Endothelial cell of umbilical vein (primary cell): ENCODE measurements around the gene TMEM30B. TPM values are rescaled to one million over a fixed set of nuclear protein-coding genes. Genes with fewer than 3 reads are reported as not detected.
A peak's percentile ranks its signal among the peaks of the same experiment; 100 is the strongest.

ENCODE experiments used
- Bru-seq: library from RNA; stranded (reverse); fragments of 400-500 nt; gene quantifications from one replicate; lab custom pipeline; 2021; lab: Mats Ljungman, UMichigan
- BruChase-seq, 2 experiments: library from RNA; stranded (reverse); fragments of 400-500 nt; gene quantifications; one replicate each; lab custom pipeline; 2021; lab: Mats Ljungman, UMichigan
- BruUV-seq: library from RNA; stranded (reverse); fragments of 400-500 nt; replicated peaks from 2 replicates; lab custom pipeline; 2021; lab: Mats Ljungman, UMichigan
- CTCF ChIA-PET: fragments of 300-600, 350-600 bp; sonication (Branson Sonifier 250); formaldehyde crosslinking; loops from one replicate; lab custom pipeline; 2021; ENCODE audit warnings: antibody characterized with exemption, inconsistent platforms; lab: Charles Lee
- POLR2A ChIA-PET: fragments of 300-600, 350-600 bp; sonication (Branson Sonifier 250); formaldehyde crosslinking; loops from one replicate; lab custom pipeline; 2021; ENCODE audit warnings: antibody characterized with exemption, inconsistent platforms; lab: Charles Lee
- DNase-seq: peaks from one replicate; pipeline ENCODE4 v3.0.0-alpha.2; 2011; ENCODE audit warnings: low read depth, low spot score
- FAIRE-seq: peaks from 2 replicates; lab custom pipeline; 2011; peaks lifted over from hg19 to GRCh38; lab: Jason Lieb, UNC
- H2AFZ ChIP-seq: 2 replicates; pipeline ENCODE4 v1.6.0; 2012; ENCODE audit warnings: low read depth, low read length, control low read depth, inconsistent platforms
- H3K27ac ChIP-seq: 2 replicates; pipeline ENCODE4 v1.5.1; 2011; ENCODE audit warnings: low read depth, mild to moderate bottlenecking, control low read depth, low read length, moderate library complexity; ENCODE audit not compliant: insufficient read depth
- H3K27me3 ChIP-seq, 2 experiments: 2 replicates each; pipeline versions ENCODE4 v1.6.0 to v1.6.1; 2011; ENCODE audit warnings: low read length in 2 of 2, mixed read lengths in 1 of 2; ENCODE audit not compliant: control insufficient read depth in 2 of 2, insufficient read depth in 2 of 2
- H3K36me3 ChIP-seq, 2 experiments: 2 replicates in 1 of 2; 3 replicates in 1 of 2; pipeline ENCODE4 v1.5.1; 2011; ENCODE audit warnings: low read length in 2 of 2, mild to moderate bottlenecking in 1 of 2, moderate library complexity in 1 of 2; ENCODE audit not compliant: control insufficient read depth in 2 of 2, insufficient read depth in 2 of 2; ENCODE audit errors: extremely low read depth in 1 of 2
- H3K4me1 ChIP-seq: 3 replicates; pipeline ENCODE4 v1.5.1; 2011; ENCODE audit warnings: mild to moderate bottlenecking, low read length; ENCODE audit not compliant: control insufficient read depth, insufficient read depth; ENCODE audit errors: extremely low read depth
- H3K4me2 ChIP-seq: 2 replicates; pipeline ENCODE4 v1.6.1; 2011; ENCODE audit warnings: low read length, control low read depth, mixed read lengths; ENCODE audit not compliant: insufficient read depth
- H3K4me3 ChIP-seq, 3 experiments: fragments of 200-600 bp in 1 of 3; sonication (generic), shearing (Covaris generic) in 1 of 3; replicated peaks in 1 of 3; 2 replicates each; pipeline ENCODE4 v1.5.1; 2011 to 2016; ENCODE audit warnings: control low read depth in 3 of 3, low read length in 3 of 3, mild to moderate bottlenecking in 2 of 3, inconsistent platforms in 1 of 3, low read depth in 1 of 3, moderate library complexity in 1 of 3; ENCODE audit not compliant: insufficient read depth in 1 of 3
- H3K79me2 ChIP-seq: 2 replicates; pipeline ENCODE4 v1.6.0; 2012; ENCODE audit warnings: low read length, inconsistent platforms; ENCODE audit not compliant: control insufficient read depth, insufficient read depth
- H3K9ac ChIP-seq: replicated peaks from 2 replicates; pipeline ENCODE3; 2011; ENCODE audit warnings: low read length, control low read depth; ENCODE audit not compliant: insufficient read depth; ENCODE audit errors: extremely low read depth
- H3K9me1 ChIP-seq: replicated peaks from 3 replicates; pipeline ENCODE4 v1.6.0; 2011; ENCODE audit warnings: mild to moderate bottlenecking, low read length; ENCODE audit not compliant: control insufficient read depth, insufficient read depth; ENCODE audit errors: extremely low read depth
- H3K9me3 ChIP-seq: replicated peaks from 2 replicates; pipeline ENCODE4 v1.5.1; 2012; ENCODE audit warnings: low read length, inconsistent platforms; ENCODE audit not compliant: control insufficient read depth, insufficient read depth
- H4K20me1 ChIP-seq: replicated peaks from 2 replicates; pipeline ENCODE3; 2011; ENCODE audit warnings: mild to moderate bottlenecking, low read length; ENCODE audit not compliant: control insufficient read depth, insufficient read depth; ENCODE audit errors: extremely low read depth
- CTCF ChIP-seq, 2 donors: IDR thresholded peaks; 1 replicate in 1 of 2; 2 replicates in 1 of 2; pipeline ENCODE4 v1.5.1; 2011; ENCODE audit warnings: low read length in 2 of 2, mild to moderate bottlenecking in 2 of 2, moderate library complexity in 2 of 2, control low read depth in 1 of 2, inconsistent platforms in 1 of 2, low read depth in 1 of 2; ENCODE audit not compliant: insufficient read depth in 1 of 2; ENCODE audit errors: extremely low read depth in 1 of 2
- EZH2 ChIP-seq: IDR thresholded peaks from 2 replicates; pipeline ENCODE4 v1.6.1; 2012; ENCODE audit warnings: borderline replicate concordance, low read depth, mild to moderate bottlenecking, moderate library complexity, low read length, inconsistent platforms; ENCODE audit not compliant: severe bottlenecking
- FOS ChIP-seq: IDR thresholded peaks from 2 replicates; pipeline ENCODE4 v1.6.1; 2011; ENCODE audit warnings: mild to moderate bottlenecking, low read length, moderate library complexity, borderline replicate concordance; ENCODE audit not compliant: insufficient read depth
- GATA2 ChIP-seq: IDR thresholded peaks from 2 replicates; pipeline ENCODE4 v1.7.0; 2011; ENCODE audit warnings: low read depth, mild to moderate bottlenecking, moderate library complexity, mixed read lengths, low read length; ENCODE audit not compliant: insufficient read length, insufficient read depth
- JUN ChIP-seq: IDR thresholded peaks from 2 replicates; pipeline ENCODE4 v1.6.1; 2011; ENCODE audit warnings: borderline replicate concordance, low read depth; ENCODE audit not compliant: insufficient read length, insufficient read depth
- dilution Hi-C: fragments of 300-500 bp; cut with MboI; formaldehyde crosslinking; loops from one replicate; pipeline ENCODE4 v1.15.0; 2019; ENCODE audit warnings: low sequenced_read_pairs; ENCODE audit not compliant: extremely low pct_ligation_motif_present
- intact Hi-C: fragments of 100-400 bp; cut with micrococcal nuclease; formaldehyde crosslinking; loops from one replicate; pipeline ENCODE4 v1.10.0; 2022
- long read RNA-seq: library from polyadenylated mRNA; stranded (forward); transcript quantifications from one replicate; pipeline ENCODE4 v2.0.0, GENCODE V29; 2021
- polyA minus RNA-seq, 3 experiments: library from RNA; depleted of rRNA, polyadenylated mRNA; stranded (reverse); fragments of >200 nt; gene quantifications; 1 replicate in 1 of 3; 2 replicates in 2 of 3; pipeline ENCODE4 v1.2.3, GENCODE V29; 2011
- polyA plus RNA-seq, 4 experiments: library from polyadenylated mRNA; depleted of rRNA in 3 of 4; stranded (reverse) in 3 of 4; unstranded in 1 of 4; fragments of >200 nt; gene quantifications; 2 replicates each; pipeline versions ENCODE4 v1.2.1 to v1.2.3, GENCODE V29; 2011 to 2012; ENCODE audit warnings: missing spikeins in 1 of 4
- total RNA-seq: library from RNA; stranded (reverse); gene quantifications from 2 replicates; pipeline ENCODE4 v1.2.3, GENCODE V29; 2021

Gene TMEM30B
- total RNA-seq = 0.25 and 0.35 TPM in 2 replicates
- 0.32 and 0.37 TPM in 2 replicates for polyA plus RNA-seq
- polyA plus RNA-seq (2011; cell fraction: cytosol; rRNA removed) = 0.10 and 0.28 TPM in 2 replicates
- polyA plus RNA-seq (2011; cell fraction: nucleus; rRNA removed) = 0.08 and 0.10 TPM in 2 replicates
- 0.11 and 0.42 TPM in 2 replicates for polyA plus RNA-seq (2012)
- 0.12 and 0.76 TPM in 2 replicates for polyA minus RNA-seq
- not detected for polyA minus RNA-seq (2011; cell fraction: cytosol; rRNA and poly(A)+ RNA removed)
- 0.19 TPM in 1 of 2 replicates, not detected in the other for polyA minus RNA-seq (2011; cell fraction: nucleus; rRNA and poly(A)+ RNA removed)
- Bru-seq, nascent RNA = percentile 27 among the genes with signal in this experiment
- BruChase-seq, experiment 1, labeled RNA remaining after a 6-hour chase = percentile 29 among the genes with signal in this experiment
- BruChase-seq, experiment 2, labeled RNA remaining after a 2-hour chase = percentile 31 among the genes with signal in this experiment
- long read RNA-seq, full-length matches to known transcripts = 2 of 2 reads
- long read RNA-seq, partial matches to known transcripts = 0 of 2 reads
- long read RNA-seq, other reads (novel, unspliced or antisense) = 0 of 2 reads

GRCh38 chr14:61281186-61281947 is at the start of gene TMEM30B:
TMEM30B (minus strand) TSS chr14:61281338; CDS start chr14:61281147, 191 bp downstream.
- POLR2A ChIA-PET = interaction anchor here (0.5 kb wide), 1 partner anchor 475 kb away, joined by 3 read pairs; no protein-coding TSS in a partner anchor
- dilution Hi-C loops (loop anchor here (25.0 kb wide), 1 partner anchor 181 kb away; no protein-coding TSS in a partner anchor), intact Hi-C loops (loop anchor here (5.0 kb wide), 1 partner anchor 1034 kb away; the partner anchor contains the start of gene PPM1A)
- H3K4me2 ChIP-seq = peak within 1 kb of the TSS; percentile 72
- peaks cover 0 to 2% of the 10 kb centered on the region in 2 experiments for H3K27me3 ChIP-seq
- no peak within 1 kb of the TSS for H3K27ac ChIP-seq
- peak within 1 kb of the TSS; percentile 42 for H3K9ac ChIP-seq
- peaks cover 19% of the 10 kb centered on the region for H3K4me1 ChIP-seq
- H3K9me1 ChIP-seq = no peaks in the 10 kb centered on the region
- no peak for FAIRE-seq
- no peaks in the 10 kb centered on the region for H3K79me2 ChIP-seq
- H2AFZ ChIP-seq = peak within 1 kb of the TSS; percentile 85
- H4K20me1 ChIP-seq = no peaks in the 10 kb centered on the region
- no peaks in the 10 kb centered on the region for H3K9me3 ChIP-seq
- no TSS peak for BruUV-seq
- peak within 1 kb of the TSS; percentile 12 to 37 (median 28) for H3K4me3 ChIP-seq
- TF ChIP-seq FOS (no peak), CTCF (IDR thresholded peaks at IDR 0.05; ENCODE audit: extremely low read depth in 1 of 2, insufficient read depth in 1 of 2, low read depth in 1 of 2, low read length in 2 of 2) (no peak), EZH2 (peak; percentile 16), GATA2 (no peak), JUN (no peak)
- CTCF ChIA-PET = interaction anchor here (0.7 to 2.3 kb wide), 15 partner anchors 8 to 950 kb away, joined by 3 to 10 read pairs (median 4); no protein-coding TSS in a partner anchor
- no peak for DNase-seq
- H3K36me3 ChIP-seq = no peaks in the 10 kb centered on the region
